AG09319 (cell line): ENCODE results near the gene STXBP4.

Experiments used
- DNase-seq: peaks from one replicate; pipeline ENCODE4 v3.0.0-alpha.2; 2010; ENCODE audit warnings: low read depth; ENCODE audit errors: extremely low read depth
- TF ChIP-seq, protein P1 (sequence below): IDR thresholded peaks from 2 replicates; pipeline ENCODE4 v1.5.1; 2011; ENCODE audit warnings: low read depth, mild to moderate bottlenecking, inconsistent platforms, low read length, moderate library complexity

Gene STXBP4

DNA sequence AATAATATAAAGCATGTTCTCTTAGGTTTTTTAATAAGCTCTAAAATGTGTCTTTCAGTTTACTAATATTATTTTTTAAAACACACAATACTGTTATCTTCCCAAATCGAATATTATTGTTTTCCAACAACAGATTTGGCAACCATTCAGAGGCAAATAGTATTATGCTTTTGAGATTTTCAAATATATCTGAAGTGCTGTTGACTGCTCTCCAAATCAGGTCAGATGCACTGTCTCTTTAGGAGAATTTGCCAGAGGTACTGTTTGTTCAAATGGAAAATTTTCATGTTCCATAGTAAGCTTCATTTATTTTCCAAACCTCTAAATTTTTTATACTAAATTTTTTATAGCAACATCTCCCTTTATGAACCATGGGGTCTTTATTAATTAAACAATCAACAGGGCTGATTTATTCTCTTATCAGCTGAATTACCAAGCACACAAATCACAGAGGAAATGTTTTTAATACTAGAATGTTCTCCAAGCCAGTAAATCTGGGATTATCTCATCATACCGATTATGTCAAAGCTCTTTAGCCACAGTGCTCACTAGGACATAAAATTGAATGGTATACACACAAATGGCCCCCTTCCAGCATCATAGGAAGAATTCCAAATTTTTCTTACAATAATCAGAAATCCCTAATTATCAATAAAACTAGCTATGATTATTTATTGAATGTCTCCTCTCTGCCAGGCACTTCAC, 187.4 kb downstream of the STXBP4 start:
- no peak for DNase-seq
- TF ChIP-seq, protein P1, sequence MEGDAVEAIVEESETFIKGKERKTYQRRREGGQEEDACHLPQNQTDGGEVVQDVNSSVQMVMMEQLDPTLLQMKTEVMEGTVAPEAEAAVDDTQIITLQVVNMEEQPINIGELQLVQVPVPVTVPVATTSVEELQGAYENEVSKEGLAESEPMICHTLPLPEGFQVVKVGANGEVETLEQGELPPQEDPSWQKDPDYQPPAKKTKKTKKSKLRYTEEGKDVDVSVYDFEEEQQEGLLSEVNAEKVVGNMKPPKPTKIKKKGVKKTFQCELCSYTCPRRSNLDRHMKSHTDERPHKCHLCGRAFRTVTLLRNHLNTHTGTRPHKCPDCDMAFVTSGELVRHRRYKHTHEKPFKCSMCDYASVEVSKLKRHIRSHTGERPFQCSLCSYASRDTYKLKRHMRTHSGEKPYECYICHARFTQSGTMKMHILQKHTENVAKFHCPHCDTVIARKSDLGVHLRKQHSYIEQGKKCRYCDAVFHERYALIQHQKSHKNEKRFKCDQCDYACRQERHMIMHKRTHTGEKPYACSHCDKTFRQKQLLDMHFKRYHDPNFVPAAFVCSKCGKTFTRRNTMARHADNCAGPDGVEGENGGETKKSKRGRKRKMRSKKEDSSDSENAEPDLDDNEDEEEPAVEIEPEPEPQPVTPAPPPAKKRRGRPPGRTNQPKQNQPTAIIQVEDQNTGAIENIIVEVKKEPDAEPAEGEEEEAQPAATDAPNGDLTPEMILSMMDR = no peak

DNA sequence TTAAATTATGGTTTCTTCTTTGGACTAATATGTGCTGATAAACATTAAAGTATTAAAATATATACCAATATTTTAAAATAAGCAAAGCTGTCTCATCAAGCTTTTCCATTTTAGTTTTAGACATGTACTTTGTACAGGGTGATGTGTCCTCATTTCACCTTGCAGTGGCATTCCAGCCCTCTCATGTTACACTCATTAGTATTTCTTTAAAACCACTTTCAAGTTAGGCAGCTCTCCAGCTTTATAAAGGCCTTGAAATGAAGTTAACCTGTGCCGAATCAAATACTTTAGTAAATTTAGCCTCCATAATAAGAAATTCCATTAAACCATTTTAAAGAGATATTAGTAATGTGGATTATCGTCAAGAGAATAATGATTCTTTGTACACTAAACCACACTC, 188.6 kb downstream of the STXBP4 start:
- DNase-seq = no peak
- TF ChIP-seq, protein P1 = no peak

DNA sequence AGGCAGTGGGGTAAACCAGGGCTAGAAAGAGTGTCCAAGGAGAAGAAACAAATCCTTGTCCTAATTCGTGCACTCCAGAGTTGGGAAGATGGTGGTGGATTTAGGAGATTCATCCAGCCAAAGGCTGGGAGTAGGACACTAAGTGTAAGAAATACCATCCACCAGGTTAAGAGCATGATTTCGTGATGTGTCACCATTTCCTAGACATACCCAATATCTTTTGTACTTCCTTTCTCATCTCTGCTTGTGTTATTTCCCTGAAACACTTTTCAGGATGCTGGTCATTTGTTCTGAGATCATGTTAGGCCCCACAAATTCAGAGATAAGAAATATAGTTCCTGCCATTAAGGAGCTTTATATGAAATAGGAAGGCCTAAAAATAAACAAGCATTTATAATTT, 189.9 kb downstream of the STXBP4 start:
- DNase-seq = no peak
- TF ChIP-seq, protein P1 = no peak

DNA sequence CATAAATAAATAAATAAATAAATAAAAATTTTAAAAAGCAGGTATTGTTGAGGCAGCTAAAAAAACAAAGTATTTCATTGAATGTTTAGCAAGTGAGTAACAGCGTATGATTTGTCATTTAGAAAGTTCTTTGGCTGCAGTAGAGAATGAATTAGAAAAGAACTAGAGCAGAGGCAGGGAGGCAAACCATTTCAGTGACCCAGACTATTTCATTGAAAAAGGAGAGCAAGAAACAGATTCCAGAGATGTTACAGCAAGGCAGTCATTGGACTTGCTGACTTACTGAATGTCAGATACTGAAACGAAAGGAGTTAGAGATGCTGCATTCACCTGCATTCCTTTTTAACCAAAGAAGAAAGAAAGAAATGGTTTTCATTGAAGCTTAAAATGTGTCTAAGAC, 190.7 kb downstream of the STXBP4 start:
- no peak for DNase-seq
- TF ChIP-seq, protein P1 = no peak

DNA sequence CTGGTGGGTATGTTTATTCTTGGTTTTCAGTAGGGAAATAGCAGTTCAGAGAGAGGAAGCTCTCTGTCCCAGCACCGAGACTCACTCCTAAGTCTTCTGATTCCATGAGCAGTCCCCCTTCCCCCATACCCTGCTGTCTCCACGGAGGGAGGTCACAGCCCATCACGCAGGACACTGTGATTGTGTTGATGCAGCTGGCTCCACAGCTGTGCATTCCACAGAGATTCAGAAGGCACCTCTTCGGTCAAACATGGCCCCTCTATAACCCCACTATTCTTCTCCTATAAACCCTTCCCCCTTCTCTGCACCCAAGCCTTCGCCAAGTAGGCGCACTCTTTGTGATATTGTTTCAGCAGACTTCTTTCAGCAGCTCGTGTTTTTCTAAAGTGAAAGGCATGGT, 191.9 kb downstream of the STXBP4 start:
- DNase-seq = no peak
- TF ChIP-seq, protein P1 = no peak

DNA sequence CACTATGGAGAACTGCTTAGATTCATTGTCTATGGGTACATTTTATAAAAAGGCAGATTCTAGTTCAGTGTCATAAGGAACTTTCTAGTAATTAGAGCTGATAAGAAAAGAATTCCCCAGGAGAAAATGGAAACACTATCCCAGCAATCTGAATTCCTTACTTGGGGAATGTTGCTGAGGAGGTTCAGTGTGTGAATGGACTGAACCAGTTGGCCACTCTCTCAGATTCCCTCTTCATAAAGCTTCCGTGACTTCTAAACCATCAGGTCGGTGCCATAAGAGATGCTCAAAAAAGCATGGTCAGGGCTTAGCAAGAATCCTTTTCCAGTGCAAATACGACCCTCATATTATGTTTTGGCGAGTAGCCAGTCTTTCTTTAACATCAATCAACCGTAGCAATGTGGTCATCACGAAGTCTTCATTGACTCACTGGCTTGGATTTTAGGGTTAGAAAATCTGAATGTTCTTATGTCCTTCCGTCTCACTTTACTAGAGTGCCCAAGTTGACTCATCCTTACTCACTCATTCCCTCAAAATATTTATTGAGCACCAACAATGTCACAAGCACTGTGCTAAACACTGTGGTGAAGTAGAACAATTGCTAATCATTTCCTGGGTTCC, 193.5 kb downstream of the STXBP4 start:
- DNase-seq = no peak
- TF ChIP-seq, protein P1 = no peak

DNA sequence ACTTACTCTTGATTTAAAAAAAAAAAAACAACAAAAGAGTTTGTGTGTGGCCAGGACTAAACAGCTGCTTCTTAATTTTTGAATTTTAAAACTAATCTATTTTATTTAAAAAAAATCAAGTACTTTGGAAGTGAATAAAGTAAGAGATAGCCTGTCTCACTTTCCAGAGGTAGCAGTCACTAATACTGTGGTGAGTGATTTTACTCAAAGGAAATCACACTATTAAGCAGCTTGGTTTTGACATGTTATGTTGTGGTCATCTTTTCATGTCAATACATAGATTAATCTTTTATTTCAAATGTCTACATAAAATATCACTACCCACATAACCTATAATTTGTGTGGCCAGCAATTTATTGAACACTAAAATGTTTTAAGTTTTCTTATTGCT, 194.0 kb downstream of the STXBP4 start:
- DNase-seq = no peak
- TF ChIP-seq, protein P1 = no peak
